ENCODE data around the gene MRTFA. TPM values are rescaled to one million over a fixed set of nuclear protein-coding genes. Genes with fewer than 3 reads are reported as not detected.

MRTFA gene
- total RNA-seq, 1 donor from 2014 or later, result 19.2 TPM

- Histone ChIP-seq H3K27me3 (ENCODE audit: low read depth) (no peaks in the 10 kb centered on the region), H3K27ac (replicated peaks) (no peak overlapping the region), H3K9me3 (replicated peaks) (no peaks in the 10 kb centered on the region), H3K4me1 (peaks cover 7% of the 10 kb centered on the region), H3K36me3 (peaks cover 99% of the 10 kb centered on the region), H3K4me3 (no peak overlapping the region)
- intact Hi-C loops (cut with micrococcal nuclease), result no loop called here
- no peak for DNase-seq
- no peak for TF ChIP-seq CTCF (IDR thresholded peaks at IDR 0.05; ENCODE audit: borderline replicate concordance)
Observed at GRCh38 chr22:40363059-40363458, 273.5 kb downstream of the MRTFA start.

DNA sequence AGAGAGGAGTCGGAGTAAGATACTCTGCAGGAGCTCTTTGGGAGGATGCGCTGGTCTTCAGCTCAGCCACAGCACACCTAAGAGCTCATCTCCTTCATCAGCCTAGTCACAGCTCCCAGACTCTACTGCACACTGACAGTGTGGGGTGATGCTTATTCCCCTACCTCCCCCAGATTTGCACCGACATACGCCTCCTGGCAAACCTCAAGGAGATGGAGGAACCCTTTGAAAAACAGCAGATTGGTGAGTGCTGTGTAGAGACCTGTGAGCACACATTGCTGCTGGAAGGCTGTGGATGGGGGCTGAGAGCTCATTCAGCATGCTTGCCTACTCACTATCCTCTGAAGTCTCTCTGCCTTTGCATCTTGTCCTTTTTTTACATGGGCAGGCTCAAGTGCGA lies 275.4 kb downstream of the MRTFA start:
- Histone ChIP-seq H3K9me3 (replicated peaks) (no peaks in the 10 kb centered on the region), H3K4me1 (no peaks in the 10 kb centered on the region), H3K36me3 (peaks cover 98% of the 10 kb centered on the region), H3K4me3 (no peak overlapping the region), H3K27me3 (ENCODE audit: low read depth) (no peaks in the 10 kb centered on the region), H3K27ac (replicated peaks) (no peak overlapping the region)
- TF ChIP-seq CTCF (IDR thresholded peaks at IDR 0.05; ENCODE audit: borderline replicate concordance), result no peak
- intact Hi-C loops (cut with micrococcal nuclease), result no loop called here
- no peak for DNase-seq

Other genes with a start within 250 kb of the MRTFA start
- gene MCHR1, start 42.8 kb upstream of the MRTFA start, total RNA-seq, result 0.36 TPM
- gene SLC25A17, start 182.6 kb upstream of the MRTFA start, total RNA-seq, result 4.8 TPM
- 181 TPM for gene ST13, start 219.9 kb upstream of the MRTFA start, total RNA-seq
- gene XPNPEP3, start 220.4 kb upstream of the MRTFA start, total RNA-seq, result 28.7 TPM
- gene DNAJB7, start 225.4 kb upstream of the MRTFA start, total RNA-seq, result not detected

All from left ventricle myocardium inferior (tissue), 1 donor.